ENCODE results near the gene MBL2. TPM values are rescaled to one million over a fixed set of nuclear protein-coding genes. Genes with fewer than 3 reads are reported as not detected.

MBL2 gene
- total and polyA plus RNA-seq, 2 of the 8 experiments (the other 6 are each of a cell fraction or from before 2014, with no cell fraction given): not detected

- no peak overlapping the region for H4K91ac ChIP-seq (replicated peaks; ENCODE audit: insufficient read length, low read length)
- no peak overlapping the region for H3K4ac ChIP-seq (replicated peaks; ENCODE audit: insufficient read length, low read depth, low read length)
- H3K79me2 ChIP-seq (ENCODE audit: control insufficient read depth in 1 of 2, insufficient read depth in 2 of 2, low read length in 2 of 2): no peaks in the 10 kb centered on the region
- H2BK20ac ChIP-seq (ENCODE audit: low read length): no peak overlapping the region
- H3K27ac ChIP-seq (ENCODE audit: low read depth, low read length): no peak overlapping the region
- no peak for FAIRE-seq
- H3K18ac ChIP-seq (ENCODE audit: extremely low read depth, low read length): no peak overlapping the region
- H3K36me3 ChIP-seq (ENCODE audit: control insufficient read depth in 2 of 4, insufficient read depth in 4 of 4, low read length in 3 of 4): no peaks in the 10 kb centered on the region
- H3K9ac ChIP-seq (replicated peaks in 1 of 4; ENCODE audit: extremely low read depth in 1 of 4, low read depth in 3 of 4, low read length in 3 of 4): no peak overlapping the region
- no peaks in the 10 kb centered on the region for H4K20me1 ChIP-seq (replicated peaks in 1 of 2; ENCODE audit: control insufficient read depth in 1 of 2, insufficient read depth in 2 of 2, low read length in 2 of 2)
- no peak overlapping the region for H3K14ac ChIP-seq (ENCODE audit: insufficient read length)
- no peak overlapping the region for H4K5ac ChIP-seq (ENCODE audit: insufficient read length, low read depth, low read length)
- H3K4me3 ChIP-seq (ENCODE audit: extremely low read depth in 1 of 4, insufficient read depth in 2 of 4, low read depth in 3 of 4, low read length in 4 of 4): no peak overlapping the region
- no peak overlapping the region for H3K23ac ChIP-seq (ENCODE audit: insufficient read length)
- H3K23me2 ChIP-seq (ENCODE audit: low read depth, low read length): no peaks in the 10 kb centered on the region; the same call in 1 of the 2 replicates
- H2BK12ac ChIP-seq (ENCODE audit: low read depth, low read length): no peak overlapping the region
- H2BK5ac ChIP-seq (ENCODE audit: low read depth, low read length): no peak overlapping the region
- no peaks in the 10 kb centered on the region for H3K4me1 ChIP-seq (replicated peaks in 1 of 4; ENCODE audit: control insufficient read depth in 3 of 4, insufficient read depth in 4 of 4, low read length in 3 of 4)
- no peak overlapping the region for H2BK120ac ChIP-seq (replicated peaks; ENCODE audit: low read depth, low read length)
- H3K79me1 ChIP-seq (ENCODE audit: low read depth, low read length): no peaks in the 10 kb centered on the region
- no peaks in the 10 kb centered on the region for H3K27me3 ChIP-seq (replicated peaks in 1 of 4; ENCODE audit: control insufficient read depth in 3 of 4, extremely low read depth in 1 of 4, insufficient read depth in 3 of 4, low read length in 3 of 4)
- H3K9me3 ChIP-seq (ENCODE audit: insufficient read depth in 2 of 2, low read depth in 1 of 2, low read length in 1 of 2): no peaks in the 10 kb centered on the region
- peak overlapping the region; percentile 14 for H2AFZ ChIP-seq (ENCODE audit: low read length)
- H4K8ac ChIP-seq (ENCODE audit: extremely low read depth, insufficient read depth, low read length): no peak overlapping the region
- H3K4me2 ChIP-seq (ENCODE audit: insufficient read depth in 1 of 2, low read depth in 2 of 2, low read length in 2 of 2): no peak overlapping the region
- H2BK15ac ChIP-seq (ENCODE audit: low read length): no peak overlapping the region
- WGBS, 2 experiments (ENCODE audit: extremely low coverage in 1 of 2, insufficient coverage in 1 of 2, insufficient read length in 1 of 2, insufficient replicate concordance in 2 of 2, low coverage in 1 of 2, low lambda C conversion rate in 2 of 2, missing lambda C conversion rate in 1 of 2): 84% methylated on average over 5 of the region's 5 CpGs; no CpG with 5 or more reads in 1 of the 2 experiments
- no peak overlapping the region for H2AK5ac ChIP-seq (ENCODE audit: low read depth, low read length)
- no peak overlapping the region for H3K56ac ChIP-seq (replicated peaks; ENCODE audit: insufficient read length, low read depth, low read length)
- no peak for DNase-seq (ENCODE audit: low read depth in 1 of 2, low spot score in 2 of 2)
- CTCF ChIA-PET (ENCODE audit: partially characterized antibody): interaction anchor here (1.2 to 3.7 kb wide), 2 partner anchors 15 to 23 kb away, joined by 5 to 17 read pairs; no protein-coding TSS in a partner anchor
- POLR2A ChIA-PET (ENCODE audit: partially characterized antibody): no interaction called here
- TF ChIP-seq PHF8 (conservative IDR thresholded peaks at IDR 0.05; ENCODE audit: low read depth, low read length) (no peak), CHD2 (IDR thresholded peaks at IDR 0.05; ENCODE audit: low read length) (no peak), EP300 (IDR thresholded peaks at IDR 0.05; ENCODE audit: borderline replicate concordance in 1 of 2, low read depth in 2 of 2, low read length in 2 of 2) (no peak), CEBPB (IDR thresholded peaks at IDR 0.05; ENCODE audit: low read depth, low read length) (no peak), FOSL1 (IDR thresholded peaks at IDR 0.05; ENCODE audit: insufficient read depth, low read depth, low read length) (no peak), CREB1 (IDR thresholded peaks at IDR 0.05) (no peak), SUZ12 (IDR thresholded peaks at IDR 0.05; ENCODE audit: low read length) (no peak), HDAC2 (IDR thresholded peaks at IDR 0.05; ENCODE audit: borderline replicate concordance in 1 of 2, low read depth in 2 of 2, low read length in 2 of 2) (no peak), POLR2A (IDR thresholded peaks at IDR 0.05; ENCODE audit: control extremely low read depth in 1 of 2, low read depth in 2 of 2, low read length in 2 of 2) (no peak), CHD1 (IDR thresholded peaks at IDR 0.05; ENCODE audit: low read depth, low read length) (no peak), ASH2L (IDR thresholded peaks at IDR 0.05; ENCODE audit: low read length) (no peak), EZH2 (IDR thresholded peaks at IDR 0.05; ENCODE audit: low read depth, low read length, severe bottlenecking) (no peak), MAFK (IDR thresholded peaks at IDR 0.05; ENCODE audit: low read depth, low read length) (no peak), KDM4A (IDR thresholded peaks at IDR 0.05; ENCODE audit: low read depth, low read length, severe bottlenecking) (no peak)
These were observed 17.1 kb downstream of the MBL2 start for GRCh38 chr10:52755297-52756062.
